Stimulated activated CD8-positive, alpha-beta memory T cell treated with anti-CD3 and anti-CD28 coated beads, Interleukin-4, amount 100 ng/mL, for 1 hour (primary cell): Measurements from ENCODE around the gene LGMN.
A peak's percentile ranks its signal among the peaks of the same experiment; 100 is the strongest.
"Not testable (repeated sequence)": the region's sequence is repeated elsewhere in the genome, so short reads cannot be mapped to it uniquely, and the experiment has no call there.

Experiments
- DNase-seq, 2 donors: peaks; one replicate each; pipeline ENCODE4 v3.0.0-alpha.2; 2020; ENCODE audit warnings: low read depth in 2 of 2, low spot score in 1 of 2

Gene LGMN

DNA sequence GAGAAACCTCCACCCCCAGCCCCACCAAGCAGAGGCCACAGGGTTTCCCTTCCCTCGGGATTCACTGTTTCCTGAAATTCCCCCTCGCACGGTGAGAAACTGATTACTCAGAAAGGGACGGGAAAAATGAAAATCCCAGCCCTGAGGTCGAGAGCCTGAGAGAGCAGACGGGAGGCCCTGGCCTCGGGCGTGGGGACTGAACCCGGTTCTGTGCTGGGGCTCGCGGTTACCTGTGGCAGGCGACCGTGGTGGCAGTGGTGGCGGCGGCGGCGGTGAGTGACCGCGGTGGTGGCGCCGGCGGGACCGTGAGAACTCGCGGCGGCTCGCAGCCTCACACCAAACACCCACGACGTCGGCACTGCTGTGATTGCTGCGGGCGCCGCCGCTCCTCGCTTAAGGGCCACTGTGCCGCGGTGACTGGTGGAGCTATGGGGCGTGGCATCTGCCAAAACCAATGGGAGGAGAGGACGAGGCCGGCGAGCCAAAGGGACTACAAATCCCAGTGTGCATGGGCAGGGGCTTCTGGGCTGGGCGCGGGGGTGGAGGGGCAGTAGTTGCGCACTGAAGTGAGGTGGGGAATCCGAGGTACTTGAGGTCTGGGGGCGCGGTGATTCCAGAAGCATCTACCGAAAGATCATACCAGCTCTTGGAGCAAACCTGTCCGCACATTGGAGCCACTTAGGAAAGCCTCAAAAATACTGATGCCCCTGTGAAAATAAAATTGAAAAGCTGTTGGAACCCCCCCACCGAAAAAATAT is at the start of gene LGMN:
LGMN (minus strand) TSS at position 369 of the 758 bp plus-strand sequence. CDS start 15,841 bp downstream, outside the sequence.
- peak; percentile 52 to 63 for DNase-seq

DNA sequence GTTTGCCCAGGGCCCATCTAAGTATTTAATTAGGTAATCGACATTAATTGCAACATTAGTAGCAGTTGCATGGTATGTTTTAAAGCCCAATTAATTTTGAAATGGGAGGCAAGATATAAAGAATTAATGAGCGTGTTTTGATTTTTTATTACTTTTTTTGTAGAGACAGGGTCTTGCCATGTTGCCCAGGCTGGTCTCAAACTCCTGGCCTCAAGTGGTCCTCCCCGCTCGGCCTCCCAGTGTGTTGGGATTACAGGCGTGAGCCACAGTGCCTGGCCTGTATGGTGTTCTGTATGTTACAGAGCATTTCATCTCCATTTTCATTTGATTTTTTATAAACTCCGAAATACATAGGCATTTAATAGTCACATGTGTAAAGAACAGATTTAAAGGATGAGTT is 46.5 kb upstream of the LGMN start:
- no peak for DNase-seq

DNA sequence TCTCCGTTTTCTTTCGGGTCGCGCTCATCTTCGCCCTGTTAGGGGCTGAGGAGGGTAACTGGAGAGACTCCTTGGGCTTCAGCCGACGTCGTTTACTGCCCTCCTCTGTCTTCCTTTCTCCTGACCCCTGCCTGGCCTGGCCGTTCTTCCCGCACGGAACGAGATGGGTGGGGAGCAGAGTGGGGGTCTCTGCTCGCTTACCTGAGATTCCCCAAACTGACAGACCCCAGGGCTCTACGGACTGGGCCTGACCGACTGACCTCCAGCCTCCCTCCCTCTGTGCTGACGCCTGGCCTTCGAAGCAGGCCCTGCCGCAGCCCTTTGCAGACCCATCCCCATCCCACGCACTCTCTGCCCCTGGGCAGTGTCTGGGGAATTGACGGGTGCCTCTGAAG is 46.1 kb upstream of the LGMN start:
- DNase-seq, result no peak

DNA sequence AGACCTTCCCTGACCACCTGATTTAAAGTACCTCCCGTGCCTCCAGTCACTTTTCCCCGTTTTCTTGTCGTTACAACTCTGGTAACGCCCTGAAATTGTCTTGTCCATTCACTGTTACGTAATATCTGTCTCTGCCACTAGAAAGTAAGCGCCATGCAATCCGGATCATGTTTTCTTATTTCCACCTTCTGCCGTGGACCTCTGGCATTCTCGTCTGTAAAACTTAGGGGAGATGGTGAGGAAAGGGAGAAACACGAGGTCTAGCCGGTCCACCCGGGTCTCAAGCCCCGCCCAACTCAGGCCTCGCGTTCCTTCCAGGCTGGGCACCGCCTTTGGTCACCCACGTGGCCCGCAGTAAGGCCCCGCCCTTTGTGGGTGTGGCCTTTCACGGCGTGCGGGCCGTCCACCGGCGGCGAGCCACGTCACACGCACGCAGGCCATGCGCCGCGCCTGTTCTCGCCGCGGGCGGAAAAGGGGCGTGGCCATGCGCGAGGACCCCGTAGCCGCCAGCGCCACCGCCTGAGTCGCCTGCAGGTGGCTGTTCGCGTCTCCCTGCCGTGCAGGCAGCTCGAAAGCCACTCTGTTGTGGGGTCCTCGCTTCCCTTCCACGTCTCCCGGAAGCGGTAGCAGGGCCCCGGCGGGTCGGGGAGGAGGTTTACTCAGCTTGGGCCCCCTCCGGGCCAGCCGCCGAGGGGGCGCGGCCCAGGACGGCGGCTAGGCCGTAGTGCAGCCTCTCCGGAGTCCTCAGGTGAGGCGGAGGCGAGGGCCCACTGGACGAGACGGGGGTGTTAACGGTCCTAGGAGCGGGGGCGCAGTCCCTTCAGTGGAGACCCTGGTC is 45.5 kb upstream of the LGMN start, which contains the start of gene GOLGA5:
GOLGA5 (plus strand) TSS at position 597 of the 838 bp plus-strand sequence. CDS start 3,133 bp downstream, outside the sequence.
- DNase-seq, result peak; percentile 92 to 94

DNA sequence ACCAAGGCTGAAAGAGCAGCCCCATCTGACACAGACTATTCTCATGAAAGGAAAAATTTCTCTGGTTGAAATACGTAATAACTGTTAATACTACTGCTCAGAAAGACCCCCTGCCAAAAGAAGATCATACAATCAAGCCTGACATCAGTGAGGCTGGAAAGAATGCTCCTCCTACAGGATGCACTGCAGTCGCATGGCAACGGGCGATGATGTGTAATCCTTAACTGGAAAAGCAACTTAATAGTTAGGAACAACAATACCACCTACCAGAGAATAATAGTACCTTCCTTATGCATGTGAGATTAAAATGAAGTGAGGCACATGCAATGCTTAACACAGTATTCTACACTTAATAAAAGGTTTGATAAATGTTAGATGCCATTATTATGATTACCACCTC is 44.5 kb upstream of the LGMN start:
- no peak for DNase-seq

GRCh38 chr14:92789457-92790089 is 41.1 kb upstream of the LGMN start:
- DNase-seq, result no peak

DNA sequence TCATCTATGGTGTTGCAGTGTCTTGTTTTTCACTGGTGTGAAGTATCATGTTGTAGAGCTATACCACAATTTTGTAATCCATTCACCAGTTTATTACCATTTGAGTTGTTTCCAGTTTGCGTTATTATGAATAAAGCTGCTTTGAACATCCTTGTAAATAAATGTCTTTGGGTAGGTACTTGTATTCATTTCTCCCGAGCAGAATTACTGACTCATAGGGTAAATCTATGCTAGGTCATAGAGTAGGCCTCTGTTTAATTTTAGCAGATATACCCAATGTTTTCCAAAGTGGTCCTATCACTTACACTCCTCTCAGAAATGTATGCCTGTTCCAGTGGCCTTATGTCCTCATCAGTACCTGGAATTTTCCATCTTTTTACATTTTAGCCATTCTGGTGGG is 39.1 kb upstream of the LGMN start:
- DNase-seq, result no peak

DNA sequence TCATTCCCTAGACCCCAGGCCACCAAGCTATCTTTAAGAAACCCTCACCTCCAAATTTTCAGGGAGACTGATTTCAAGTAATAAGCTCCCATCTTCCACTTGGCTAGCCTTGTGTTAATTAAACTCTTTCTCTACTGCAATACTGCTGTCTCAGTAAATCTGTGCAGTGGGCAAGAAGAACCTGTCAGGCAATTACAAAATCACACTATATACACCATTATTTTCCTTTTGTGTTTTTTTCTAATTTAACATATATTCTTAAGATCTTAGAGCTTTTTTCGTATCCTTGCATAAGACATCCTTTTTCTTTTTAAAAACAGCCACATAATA is 38.0 kb upstream of the LGMN start:
- no peak for DNase-seq

GRCh38 chr14:92785667-92786426 is 37.4 kb upstream of the LGMN start:
- no peak for DNase-seq

- DNase-seq, result no peak
Observed at GRCh38 chr14:92783813-92784431, 35.5 kb upstream of the LGMN start.

DNA sequence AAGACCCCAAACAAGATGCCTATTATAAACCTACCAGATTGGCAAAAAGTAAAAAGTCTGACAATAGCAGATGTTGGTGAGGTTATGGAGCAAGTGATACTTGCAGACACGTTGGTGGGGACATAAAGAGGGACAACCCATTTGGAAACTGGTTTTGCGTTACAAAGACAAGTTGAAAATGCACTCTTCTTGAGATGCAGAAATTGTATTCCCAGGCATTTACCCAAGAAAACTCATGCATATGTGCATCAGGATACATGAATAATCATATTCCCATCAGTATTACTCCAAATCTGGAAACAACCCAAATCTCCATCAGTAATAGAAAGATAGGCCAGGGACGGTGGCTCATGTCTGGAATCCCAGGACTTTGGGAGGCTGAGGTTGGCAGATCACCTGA is 32.9 kb upstream of the LGMN start:
- DNase-seq, result no peak

GRCh38 chr14:92780444-92781232 is 32.2 kb upstream of the LGMN start:
- no peak for DNase-seq

DNA sequence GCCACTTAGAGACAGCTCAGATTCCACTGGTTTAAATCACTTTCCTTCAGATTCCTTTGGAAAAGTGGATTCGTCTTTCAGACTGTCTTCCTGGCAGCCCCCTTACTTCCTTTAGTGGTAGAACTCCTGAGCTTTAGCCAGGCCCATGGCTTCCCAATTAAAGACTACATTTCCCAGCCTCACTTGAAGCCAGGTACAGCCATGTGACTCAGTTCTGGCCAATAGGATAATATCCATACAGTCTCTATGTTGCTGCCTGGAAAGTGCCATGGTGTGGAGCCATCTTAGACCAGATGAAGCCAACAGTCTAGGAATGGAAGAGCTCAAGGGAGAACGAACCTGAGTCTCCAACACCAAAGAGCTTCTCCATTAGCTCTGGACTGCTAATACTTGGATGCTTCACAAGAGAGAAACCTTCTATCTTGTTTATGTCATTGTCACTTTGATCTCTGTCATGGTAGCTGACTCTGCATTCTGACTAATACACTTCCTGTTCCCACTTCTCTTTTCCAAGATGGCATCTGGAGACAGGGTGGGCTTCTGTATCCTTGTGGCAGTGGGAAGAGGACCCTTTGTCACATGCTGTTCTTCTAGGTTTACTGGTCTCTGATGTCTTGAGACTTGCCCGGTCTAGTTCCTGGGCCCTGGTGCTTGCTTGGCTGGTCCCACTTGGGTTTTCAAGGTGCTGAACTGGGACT is 30.6 kb upstream of the LGMN start:
- not testable (repeated sequence) for DNase-seq

DNA sequence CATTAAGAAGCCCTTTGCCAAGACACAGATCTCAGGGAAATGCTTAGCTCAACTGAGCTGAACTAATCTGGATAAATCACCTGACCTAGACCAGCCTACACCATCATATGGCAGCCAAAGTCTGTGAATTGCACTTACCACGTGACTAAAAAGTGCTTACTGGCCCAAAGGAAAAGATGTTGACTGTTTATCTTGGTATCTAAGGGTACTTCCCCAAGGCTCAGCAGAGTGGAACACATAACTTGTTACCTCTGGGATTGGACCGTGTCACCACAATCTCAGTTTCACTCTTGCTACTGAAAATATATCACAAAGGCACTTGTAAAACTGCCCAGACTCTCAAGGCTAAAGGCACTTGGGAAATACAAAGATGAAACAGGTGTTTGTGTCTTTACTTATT is 26.9 kb upstream of the LGMN start:
- not testable (repeated sequence) for DNase-seq

DNA sequence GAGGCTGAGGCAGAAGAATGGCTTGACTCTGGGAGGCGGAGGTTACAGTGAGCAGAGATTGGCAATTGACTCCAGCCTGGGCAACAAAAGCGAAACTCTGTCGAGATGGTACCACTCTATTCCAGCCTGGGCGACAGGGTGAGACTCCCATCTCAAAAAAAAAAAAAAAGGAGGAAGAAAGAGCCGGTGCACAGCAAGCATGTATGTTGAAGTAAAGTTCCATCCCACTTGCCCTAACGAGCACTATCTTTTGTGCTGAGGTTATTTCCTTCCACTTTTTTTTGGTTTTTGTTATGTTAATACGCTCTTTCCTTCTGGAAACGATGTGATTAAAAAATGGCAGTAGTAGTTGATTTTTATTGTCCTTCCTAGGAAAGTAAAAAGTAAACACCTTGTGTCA is 26.1 kb upstream of the LGMN start:
- no peak for DNase-seq

- no peak for DNase-seq
Observed at GRCh38 chr14:92770484-92770883, 22.1 kb upstream of the LGMN start.

GRCh38 chr14:92768795-92769194 is 20.4 kb upstream of the LGMN start:
- DNase-seq, result no peak

GRCh38 chr14:92768236-92768635 is 19.8 kb upstream of the LGMN start:
- DNase-seq, result not testable (repeated sequence)
